Body of pancreas (tissue), 4 donors: ENCODE data around the gene CNTNAP2.

Experiments used
- CTCF ChIP-seq, 7 experiments: fragments of 450-650 bp in 4 of 7; fragments of 200-600 bp in 3 of 7; sonication (generic) in 3 of 7; IDR thresholded peaks; one replicate each; pipeline ENCODE4 v1.5.1; 2016 to 2019; ENCODE audit warnings: antibody characterized with exemption in 7 of 7
- POLR2A ChIP-seq, 3 donors: fragments of 450-650 bp; IDR thresholded peaks; one replicate each; pipeline ENCODE4 v1.6.1; 2016; ENCODE audit warnings: antibody characterized with exemption in 3 of 3, mild to moderate bottlenecking in 2 of 3

- TF ChIP-seq CTCF (IDR thresholded peaks at IDR 0.05) (no peak), POLR2A (IDR thresholded peaks at IDR 0.05) (no peak)
These were observed 1988.3 kb downstream of the CNTNAP2 start for GRCh38 chr7:148104924-148105323.
